HG02885 (cell line): ENCODE results near the gene VWDE.
A peak's percentile ranks its signal among the peaks of the same experiment; 100 is the strongest.
"Not testable (repeated sequence)": the region's sequence is repeated elsewhere in the genome, so short reads cannot be mapped to it uniquely, and the experiment has no call there.

Experiments
- ATAC-seq: cut with Tn5 transposase; IDR thresholded peaks from one replicate; pipeline ENCODE4 v1.9.1; 2021; ENCODE audit warnings: mild to moderate bottlenecking; ENCODE audit not compliant: unreplicated experiment, poor library complexity

VWDE gene

DNA sequence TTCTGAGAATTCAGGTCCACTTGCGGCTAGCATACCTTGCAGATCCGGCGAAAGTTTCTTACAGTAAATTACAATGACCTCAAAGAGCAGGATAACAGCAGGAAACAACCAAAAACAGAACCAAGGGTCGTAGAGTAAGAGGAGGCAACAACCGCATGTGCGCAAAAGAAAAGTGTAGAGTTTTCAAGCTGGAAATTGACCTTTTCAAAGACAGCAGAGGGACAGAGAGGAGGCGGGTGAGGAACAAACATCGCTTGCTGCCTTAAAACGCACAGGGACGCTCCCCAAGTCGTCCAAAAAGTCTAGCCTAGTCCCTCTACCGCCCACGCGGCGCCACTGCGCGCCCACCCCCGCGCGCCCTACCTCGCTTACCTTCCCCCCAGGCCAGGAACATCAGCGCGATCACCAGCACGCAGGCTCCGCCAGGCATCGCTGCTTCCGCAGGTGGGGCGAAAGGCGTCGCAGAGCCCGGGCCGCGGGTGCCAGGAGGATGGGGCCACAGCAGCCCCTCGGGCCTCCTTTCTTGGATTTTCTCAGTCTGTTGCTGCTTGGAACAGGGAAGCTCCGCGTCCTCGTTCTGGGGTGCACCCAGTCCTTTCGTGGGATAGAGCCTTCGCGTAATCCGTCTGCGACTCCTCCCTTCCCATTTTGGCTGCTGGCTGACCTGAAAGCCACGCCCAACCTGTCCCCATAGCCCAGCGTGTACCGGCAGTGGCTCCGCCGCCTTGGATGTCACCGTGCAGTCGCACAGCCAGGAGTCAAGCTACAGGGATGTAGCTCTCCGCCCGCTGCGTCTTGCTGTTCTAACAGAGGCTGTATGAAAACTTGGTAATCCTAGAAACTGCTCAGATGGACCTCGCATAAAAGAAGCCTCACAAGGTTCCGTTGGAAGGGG is at the start of gene VWDE:
Gene VWDE (minus strand): TSS at position 579 of the 895 bp plus-strand sequence. CDS start 149 bp downstream, at position 430.
- ATAC-seq, result peak; percentile 84

DNA sequence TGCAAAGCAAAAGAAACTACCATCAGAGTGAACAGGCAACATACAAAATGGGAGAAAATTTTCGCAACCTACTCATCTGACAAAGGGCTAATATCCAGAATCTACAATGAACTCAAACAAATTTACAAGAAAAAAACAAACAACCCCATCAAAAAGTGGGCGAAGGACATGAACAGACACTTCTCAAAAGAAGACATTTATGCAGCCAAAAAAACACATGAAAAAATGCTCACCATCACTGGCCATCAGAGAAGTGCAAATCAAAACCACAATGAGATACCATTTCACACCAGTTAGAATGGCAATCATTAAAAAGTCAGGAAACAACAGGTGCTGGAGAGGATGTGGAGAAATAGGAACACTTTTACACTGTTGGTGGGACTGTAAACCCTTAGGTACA is 49.5 kb upstream of the VWDE start:
- not testable (repeated sequence) for ATAC-seq

- no peak for ATAC-seq
Observed at GRCh38 chr7:12450615-12451014, 47.0 kb upstream of the VWDE start.

- ATAC-seq, result no peak
Observed at GRCh38 chr7:12444785-12445184, 41.1 kb upstream of the VWDE start.

DNA sequence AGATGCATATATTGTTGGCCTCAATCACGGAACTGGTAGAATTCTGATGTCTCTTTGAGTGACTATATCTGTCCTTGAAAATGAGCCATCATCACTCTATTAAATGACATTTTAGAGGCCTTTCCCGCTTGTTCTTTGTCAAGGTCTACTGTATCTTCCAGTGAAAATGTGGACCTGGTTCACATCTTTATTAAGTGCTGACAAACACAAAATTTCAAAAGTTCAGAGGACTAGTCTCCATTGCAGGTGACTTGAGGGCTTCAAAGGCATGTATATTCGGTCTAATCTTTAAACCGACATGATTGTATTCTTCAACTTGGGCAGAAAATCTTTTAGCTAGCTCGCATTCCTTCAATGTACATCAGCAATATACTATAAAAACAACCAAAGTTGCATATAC is 36.6 kb upstream of the VWDE start:
- ATAC-seq, result no peak

GRCh38 chr7:12436896-12437535 is 33.4 kb upstream of the VWDE start:
- peak; percentile 58 for ATAC-seq

GRCh38 chr7:12436126-12436525 is 32.5 kb upstream of the VWDE start:
- ATAC-seq, result no peak

GRCh38 chr7:12434012-12434642 is 30.5 kb upstream of the VWDE start:
- peak; percentile 65 for ATAC-seq

GRCh38 chr7:12431886-12432556 is 28.4 kb upstream of the VWDE start:
- no peak for ATAC-seq

DNA sequence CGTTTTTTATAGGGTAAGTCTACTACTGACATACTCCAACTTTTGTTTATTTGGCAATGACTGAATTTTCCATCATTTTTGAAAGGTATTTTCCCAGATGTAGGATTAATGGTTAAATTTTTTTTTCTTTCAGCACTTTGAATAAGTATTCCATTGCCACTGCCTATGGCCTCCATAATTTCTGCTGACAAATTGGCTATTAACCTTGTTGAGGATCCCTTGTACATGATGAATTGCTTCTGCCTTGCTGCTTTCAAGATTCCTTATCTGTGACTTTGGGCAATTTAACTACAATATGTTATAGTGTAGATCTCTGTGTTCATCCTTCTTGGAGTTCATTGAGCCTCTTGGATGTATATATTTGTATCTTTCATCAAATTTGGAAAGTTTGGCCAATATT is 21.6 kb upstream of the VWDE start:
- ATAC-seq, result no peak

GRCh38 chr7:12423997-12424745 is 20.5 kb upstream of the VWDE start:
- no peak for ATAC-seq

- no peak for ATAC-seq
Observed at GRCh38 chr7:12423355-12423996, 19.8 kb upstream of the VWDE start.

DNA sequence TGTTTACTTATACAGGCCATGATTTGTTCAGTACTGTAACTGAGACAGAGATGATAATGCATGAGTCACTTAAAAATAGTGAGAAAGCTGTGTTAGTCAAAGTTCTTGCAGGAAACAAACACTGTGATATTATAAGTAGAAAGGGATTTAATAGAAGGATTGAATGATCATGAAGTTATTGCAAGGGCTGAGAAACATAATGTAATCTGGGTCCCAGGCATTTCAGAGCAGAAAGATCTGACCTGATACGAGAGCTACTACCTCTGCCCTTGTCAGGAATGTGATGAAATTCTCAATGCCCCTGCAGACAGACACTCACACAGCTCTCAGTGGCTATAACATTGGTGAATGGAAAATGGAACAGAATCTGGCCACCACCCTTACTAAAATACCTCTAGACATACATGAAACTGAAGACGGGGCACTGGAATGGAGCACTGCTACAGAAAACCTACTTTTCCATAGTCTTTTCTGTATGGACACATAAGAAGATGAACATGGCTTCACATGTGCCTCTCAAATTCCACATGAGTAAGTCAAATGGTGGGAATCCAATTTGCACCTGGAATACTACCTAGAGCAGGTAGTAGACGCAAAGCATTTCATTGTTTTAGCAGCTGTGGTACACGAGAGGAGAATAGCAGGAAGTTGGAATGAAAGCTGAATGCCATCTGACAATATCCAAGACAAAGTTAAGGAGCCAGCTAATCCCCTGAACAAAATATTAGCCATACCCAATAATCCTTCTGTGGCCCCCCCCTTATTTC is 19.1 kb upstream of the VWDE start:
- ATAC-seq, result no peak

DNA sequence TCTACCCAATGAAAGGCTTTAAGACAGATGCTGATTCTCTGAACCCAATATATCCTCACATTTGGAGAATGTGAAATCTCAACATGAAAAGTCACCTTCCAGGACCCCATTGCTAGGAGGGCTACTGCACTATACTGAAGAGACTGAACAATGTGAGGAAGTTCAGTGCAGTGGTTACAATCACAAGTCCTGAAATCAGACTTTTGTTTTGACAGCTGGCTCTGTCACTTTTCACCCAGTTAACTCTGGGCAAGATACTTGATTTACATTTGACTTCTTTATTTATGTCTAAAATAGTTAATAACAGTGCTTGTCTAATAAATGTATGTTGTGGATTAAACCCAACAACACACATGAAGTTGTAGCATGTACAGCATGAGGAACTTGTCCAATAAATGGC is 14.8 kb upstream of the VWDE start:
- no peak for ATAC-seq

GRCh38 chr7:12415072-12415471 is 11.4 kb upstream of the VWDE start:
- ATAC-seq, result no peak

DNA sequence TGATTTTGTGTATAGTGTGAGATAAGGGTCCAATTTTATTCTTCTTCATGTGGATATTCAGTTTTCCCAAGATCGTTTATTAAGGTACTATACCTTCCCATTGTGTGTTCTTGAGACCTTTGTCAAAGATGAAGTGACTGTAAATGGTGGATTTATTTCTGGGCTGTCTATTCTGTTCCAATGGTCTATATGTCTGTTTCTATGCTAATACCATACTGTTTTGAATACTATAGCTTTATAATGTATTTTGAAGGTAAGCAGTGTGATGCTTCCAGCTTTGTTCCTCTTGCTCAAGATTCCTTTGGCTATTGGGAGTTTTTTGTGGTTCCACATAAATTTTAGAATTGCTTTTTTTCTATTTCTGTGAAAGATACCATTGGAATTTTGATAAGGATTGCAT is 8.7 kb upstream of the VWDE start:
- ATAC-seq, result no peak

DNA sequence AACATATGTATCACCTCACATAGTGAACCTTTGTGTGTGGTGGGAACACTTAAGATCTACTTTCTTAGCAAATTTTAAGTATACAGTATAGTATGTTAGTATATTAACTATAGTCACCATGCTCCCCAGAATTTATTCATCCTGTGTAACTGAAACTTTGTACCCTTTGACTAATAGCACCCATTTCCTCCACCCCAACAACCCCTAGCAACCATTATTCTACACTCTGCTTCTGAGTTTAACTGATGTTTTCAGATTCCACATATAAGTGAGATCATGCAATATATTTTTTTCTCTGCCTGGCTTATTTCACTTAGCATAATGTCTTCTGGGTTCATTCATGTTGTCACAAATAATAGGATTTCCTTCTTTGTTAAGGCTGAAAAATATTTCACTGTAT is 6.9 kb upstream of the VWDE start:
- ATAC-seq, result no peak

DNA sequence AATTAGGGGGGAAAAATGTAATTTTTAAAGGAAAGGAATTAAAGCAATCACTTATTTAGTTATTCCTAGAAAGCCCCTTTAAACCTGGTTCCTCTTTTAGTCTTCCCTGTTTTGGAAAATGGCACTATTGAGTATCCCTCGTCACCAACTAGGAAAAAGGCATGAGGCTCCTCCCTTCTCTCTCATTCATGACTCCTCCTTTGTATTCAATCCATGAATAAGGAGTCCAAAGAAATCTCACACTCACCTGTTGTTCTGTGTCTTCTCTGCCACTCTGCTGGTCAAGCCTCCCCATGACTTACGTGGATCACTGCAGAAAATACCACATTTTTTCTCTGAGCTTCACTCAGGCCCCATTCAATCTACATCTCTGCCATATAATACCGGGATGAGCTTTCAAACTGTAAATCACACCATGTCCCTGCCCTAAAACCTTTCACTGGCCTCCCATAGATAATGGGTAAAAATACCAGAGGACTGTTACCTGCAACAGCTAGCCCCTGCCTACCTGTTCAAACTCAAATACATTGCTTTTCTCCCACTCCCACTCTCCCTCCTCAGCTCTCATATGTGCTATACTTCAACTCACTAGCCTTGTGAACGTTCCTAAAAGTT is 5.5 kb upstream of the VWDE start:
- ATAC-seq, result no peak
